CD4-positive, alpha-beta memory T cell (primary cell): ENCODE data around the gene ACER2. TPM values are rescaled to one million over a fixed set of nuclear protein-coding genes. Genes with fewer than 3 reads are reported as not detected.
"Not testable (repeated sequence)": the region's sequence is repeated elsewhere in the genome, so short reads cannot be mapped to it uniquely, and the experiment has no call there.

ENCODE experiments used
- CTCF ChIA-PET: fragments of 350-600 bp; sonication (Branson Sonifier 250); formaldehyde crosslinking; loops from one replicate; lab custom pipeline; 2021; ENCODE audit warnings: inconsistent platforms; ENCODE audit not compliant: partially characterized antibody; lab: Charles Lee
- POLR2A ChIA-PET: fragments of 350-600 bp; sonication (Branson Sonifier 250); formaldehyde crosslinking; loops from one replicate; lab custom pipeline; 2021; ENCODE audit not compliant: partially characterized antibody; lab: Charles Lee
- DNase-seq, 5 donors: peaks; one replicate each; pipeline versions ENCODE4 v3.0.0 to v3.0.0-alpha.2; 2020 to 2022; ENCODE audit warnings: mixed read lengths in 1 of 5
- H3K27ac ChIP-seq: one replicate; pipeline ENCODE4 v1.7.0; 2013; ENCODE audit warnings: low read depth, low read length
- H3K27me3 ChIP-seq: 2 replicates; pipeline ENCODE4 v1.7.0; 2013; ENCODE audit warnings: mild to moderate bottlenecking, low read length, moderate library complexity; ENCODE audit not compliant: insufficient read depth
- H3K36me3 ChIP-seq: 2 replicates; pipeline ENCODE4 v1.7.0; 2013; ENCODE audit warnings: mild to moderate bottlenecking, low read length, moderate library complexity; ENCODE audit not compliant: insufficient read depth
- H3K4me1 ChIP-seq: 2 replicates; pipeline ENCODE4 v1.7.0; 2013; ENCODE audit warnings: mild to moderate bottlenecking, low read length, moderate library complexity; ENCODE audit not compliant: insufficient read depth
- H3K4me3 ChIP-seq, 2 donors: one replicate each; pipeline ENCODE4 v1.7.0; 2013; ENCODE audit warnings: low read length in 2 of 2, mild to moderate bottlenecking in 1 of 2
- H3K9me3 ChIP-seq, 2 donors: one replicate each; pipeline ENCODE4 v1.7.0; 2013; ENCODE audit warnings: low read length in 2 of 2, control low read depth in 1 of 2; ENCODE audit not compliant: control insufficient read depth in 1 of 2
- H3K27ac Mint-ChIP-seq, 7 donors: one replicate each; pipeline ENCODE4 v1.8.0; 2020 to 2021; ENCODE audit warnings: mixed read lengths in 7 of 7, mild to moderate bottlenecking in 6 of 7, inconsistent platforms in 3 of 7, moderate library complexity in 3 of 7
- H3K27me3 Mint-ChIP-seq, 2 donors: one replicate each; pipeline ENCODE4 v1.8.0; 2020 to 2021; ENCODE audit warnings: mixed read lengths in 2 of 2
- H3K36me3 Mint-ChIP-seq, 2 donors: one replicate each; pipeline ENCODE4 v1.8.0; 2020 to 2021; ENCODE audit warnings: mixed read lengths in 2 of 2, inconsistent platforms in 1 of 2, mild to moderate bottlenecking in 1 of 2
- H3K4me1 Mint-ChIP-seq, 4 donors: one replicate each; pipeline ENCODE4 v1.8.0; 2020 to 2021; ENCODE audit warnings: mixed read lengths in 4 of 4, mild to moderate bottlenecking in 1 of 4
- H3K4me3 Mint-ChIP-seq, 8 donors: one replicate each; pipeline ENCODE4 v1.8.0; 2020 to 2021; ENCODE audit warnings: mixed read lengths in 8 of 8, mild to moderate bottlenecking in 7 of 8, moderate library complexity in 6 of 8, inconsistent platforms in 3 of 8
- H3K9me3 Mint-ChIP-seq, 8 donors: one replicate each; pipeline ENCODE4 v1.8.0; 2020 to 2021; ENCODE audit warnings: mixed read lengths in 8 of 8, mild to moderate bottlenecking in 5 of 8, inconsistent platforms in 3 of 8, moderate library complexity in 1 of 8
- intact Hi-C: fragments of 100-400 bp; cut with micrococcal nuclease; formaldehyde crosslinking; loops from one replicate; pipeline ENCODE4 v1.15.1; 2023
- polyA plus RNA-seq, 2 donors: library from polyadenylated mRNA; unstranded; fragments of 300-500 nt; fragmentation: Illumina TruSeq; gene quantifications; one replicate each; pipeline ENCODE4 v1.2.3, GENCODE V29; 2021
- total RNA-seq, 2 experiments: library from RNA; stranded (reverse); gene quantifications; one replicate each; pipeline ENCODE4 v1.2.3, GENCODE V29; 2021

Gene ACER2
- total and polyA plus RNA-seq, 4 experiments from 2014 or later: 0.54 to 6.0 (median 3.5) TPM

DNA sequence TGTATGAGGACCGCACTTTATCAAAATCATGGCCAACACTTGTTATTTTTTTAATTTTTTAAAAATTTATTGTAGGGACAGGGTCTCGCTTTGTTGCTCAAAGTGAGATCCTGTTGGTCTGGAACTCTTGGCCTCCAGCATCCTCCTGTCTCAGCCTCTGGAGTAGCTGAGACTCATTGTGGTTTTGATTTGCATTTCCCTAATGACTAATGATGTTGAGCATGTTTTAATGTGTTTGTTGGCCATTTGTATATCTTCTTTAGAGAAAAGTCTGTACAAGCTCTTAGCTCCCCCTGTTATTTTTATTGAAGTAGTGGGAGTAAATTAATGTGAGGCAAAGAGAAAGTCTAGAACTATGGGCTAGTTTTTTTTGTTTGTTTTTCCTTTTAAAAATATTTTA lies 27.2 kb upstream of the ACER2 start:
- ChIA-PET POLR2A (interaction anchor here (0.9 kb wide), 1 partner anchor 333 kb away, joined by 3 read pairs; the partner anchor contains the start of gene RRAGA), CTCF (no interaction called here)
- no peak for DNase-seq
- Mint-ChIP-seq H3K27ac (peak overlapping the region in 4 of 7 donors; percentile 48 to 99 (median 98)), H3K27me3 (no peaks in the 10 kb centered on the region), H3K9me3 (peaks cover 0 to 5% (median 0%) of the 10 kb centered on the region in 8 donors), H3K4me3 (peak overlapping the region in 1 of 8 donors; percentile 98), H3K4me1 (peaks cover 36 to 44% (median 40%) of the 10 kb centered on the region in 4 donors), H3K36me3 (peaks cover 26 to 33% of the 10 kb centered on the region in 2 donors)
- peaks cover 36% of the 10 kb centered on the region for H3K4me1 ChIP-seq
- intact Hi-C loops: loop anchor here (5.0 to 10.0 kb wide), 2 partner anchors 57 to 1241 kb away; partner anchors contain the start of gene MLLT3
- H3K4me3 ChIP-seq: no peak overlapping the region
- no peak overlapping the region for H3K27ac ChIP-seq
- no peaks in the 10 kb centered on the region for H3K27me3 ChIP-seq
- no peaks in the 10 kb centered on the region for H3K9me3 ChIP-seq
- peaks cover 25% of the 10 kb centered on the region for H3K36me3 ChIP-seq

DNA sequence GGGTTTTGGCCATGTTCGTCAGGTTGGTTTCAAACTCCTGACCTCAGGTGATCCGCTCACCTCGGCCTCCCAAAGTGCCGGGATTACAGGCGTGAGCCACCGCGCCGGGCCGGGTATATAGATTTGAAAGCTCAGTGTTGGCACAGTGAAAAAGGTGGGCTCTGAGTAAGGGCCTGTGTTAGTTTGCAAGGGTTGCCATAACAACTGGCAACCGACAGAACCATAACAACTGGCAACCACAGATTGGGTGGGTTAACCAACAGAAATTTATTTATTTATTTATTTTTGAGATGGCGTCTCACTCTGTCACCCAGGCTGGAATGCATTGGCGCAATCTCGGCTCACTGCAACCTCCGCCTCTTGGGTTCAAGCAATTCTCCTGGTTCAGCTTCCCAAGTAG lies 23.6 kb upstream of the ACER2 start:
- H3K27me3 ChIP-seq, H3K4me1 ChIP-seq, H3K27me3 Mint-ChIP-seq, H3K9me3 Mint-ChIP-seq, H3K9me3 ChIP-seq, H3K36me3 Mint-ChIP-seq, H3K4me3 Mint-ChIP-seq, H3K27ac Mint-ChIP-seq, DNase-seq, POLR2A ChIA-PET, H3K4me3 ChIP-seq, H3K27ac ChIP-seq, H3K36me3 ChIP-seq: not testable (repeated sequence)
- peaks cover 9 to 11% (median 10%) of the 10 kb centered on the region in 4 donors for H3K4me1 Mint-ChIP-seq
- intact Hi-C loops: loop anchor here (10.0 kb wide), 1 partner anchor 60 kb away; no protein-coding TSS in a partner anchor
- CTCF ChIA-PET: interaction anchor here (1.2 to 1.6 kb wide), 2 partner anchors 79 to 336 kb away, joined by 3 to 5 read pairs; partner anchors contain the start of gene RRAGA

DNA sequence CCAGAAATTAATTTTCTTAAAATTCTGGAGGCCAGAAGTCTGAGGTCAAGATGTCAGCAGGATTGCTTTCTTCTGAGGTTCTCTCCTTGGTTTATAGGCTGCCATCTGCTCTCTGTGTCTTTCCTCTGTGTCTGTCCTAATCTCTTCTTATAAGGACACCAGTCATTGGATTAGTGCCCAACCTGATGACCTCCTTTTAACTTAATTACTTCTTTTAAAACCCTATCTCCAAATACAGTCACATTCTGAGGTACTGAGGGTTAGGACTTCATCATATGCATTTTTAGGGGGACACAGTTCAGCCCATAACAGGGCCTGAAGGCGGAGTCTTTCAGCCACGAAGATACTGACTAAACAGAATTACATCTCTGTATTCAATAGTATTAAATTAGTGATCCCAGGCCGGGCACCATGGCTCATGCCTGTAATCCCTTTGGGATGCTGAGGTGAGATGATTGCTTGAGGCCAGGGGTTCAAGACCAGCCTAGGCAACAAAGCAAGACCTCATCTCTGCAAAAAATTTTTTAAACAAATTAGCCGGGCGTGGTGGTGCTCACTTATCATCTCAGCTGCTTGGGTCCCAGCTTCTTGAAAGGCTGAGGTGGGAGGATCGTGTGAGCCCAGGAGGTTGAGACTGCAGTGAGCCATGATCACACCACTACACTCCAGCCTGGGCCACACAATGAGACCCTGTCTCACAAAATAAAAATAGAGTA lies 22.9 kb upstream of the ACER2 start:
- peak overlapping the region in 1 of 8 donors; percentile 17 for H3K4me3 Mint-ChIP-seq
- Histone ChIP-seq H3K4me1 (peaks cover 3% of the 10 kb centered on the region), H3K9me3 (no peaks in the 10 kb centered on the region), H3K27ac (no peak overlapping the region), H3K4me3 (no peak overlapping the region), H3K27me3 (no peaks in the 10 kb centered on the region), H3K36me3 (no peaks in the 10 kb centered on the region)
- peaks cover 4 to 7% of the 10 kb centered on the region in 2 donors for H3K27me3 Mint-ChIP-seq
- intact Hi-C loops: loop anchor here (10.0 kb wide), 1 partner anchor 61 kb away; no protein-coding TSS in a partner anchor
- ChIA-PET POLR2A (no interaction called here), CTCF (no interaction called here)
- DNase-seq: no peak
- H3K27ac Mint-ChIP-seq: peak overlapping the region in 1 of 7 donors; percentile 14
- H3K36me3 Mint-ChIP-seq: no peaks in the 10 kb centered on the region
- H3K9me3 Mint-ChIP-seq: peaks cover 0 to 3% (median 0%) of the 10 kb centered on the region in 8 donors
- peaks cover 4 to 6% (median 4%) of the 10 kb centered on the region in 4 donors for H3K4me1 Mint-ChIP-seq

DNA sequence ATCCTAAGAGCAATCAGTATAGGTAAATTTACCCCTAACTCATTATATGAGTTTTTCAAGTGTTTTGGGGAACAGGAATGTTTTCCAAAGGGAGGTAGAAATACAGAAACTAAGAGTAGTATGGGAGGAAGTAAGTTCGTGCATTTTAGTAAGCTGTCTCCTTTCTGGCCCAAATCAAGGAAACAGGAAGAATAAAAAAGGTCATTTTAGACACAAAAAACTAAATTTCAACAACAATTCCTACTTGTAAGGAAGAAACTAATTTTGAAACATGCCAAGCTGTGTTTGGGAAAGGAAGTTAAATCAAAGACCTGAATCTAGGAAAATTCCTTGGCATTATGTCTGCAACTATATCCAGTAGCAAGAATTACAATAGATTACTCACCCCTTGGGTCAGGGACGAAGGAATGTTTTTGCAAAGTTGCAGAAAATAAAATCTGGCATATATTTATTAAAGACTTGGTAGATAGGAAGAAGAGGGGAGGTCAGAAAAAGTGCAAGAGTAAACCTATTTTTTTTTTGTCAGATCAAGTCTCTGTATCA lies 22.2 kb upstream of the ACER2 start:
- peak overlapping the region in 1 of 8 donors; percentile 17 for H3K4me3 Mint-ChIP-seq
- intact Hi-C loops: loop anchor here (10.0 kb wide), 1 partner anchor 62 kb away; no protein-coding TSS in a partner anchor
- Histone ChIP-seq H3K4me1 (no peaks in the 10 kb centered on the region), H3K9me3 (no peaks in the 10 kb centered on the region), H3K27ac (no peak overlapping the region), H3K4me3 (no peak overlapping the region), H3K27me3 (no peaks in the 10 kb centered on the region), H3K36me3 (no peaks in the 10 kb centered on the region)
- DNase-seq: no peak
- peaks cover 0 to 3% (median 0%) of the 10 kb centered on the region in 8 donors for H3K9me3 Mint-ChIP-seq
- ChIA-PET CTCF (no interaction called here), POLR2A (no interaction called here)
- peaks cover 4 to 7% of the 10 kb centered on the region in 2 donors for H3K27me3 Mint-ChIP-seq
- peaks cover 0 to 2% (median 0%) of the 10 kb centered on the region in 4 donors for H3K4me1 Mint-ChIP-seq
- H3K36me3 Mint-ChIP-seq: no peaks in the 10 kb centered on the region
- H3K27ac Mint-ChIP-seq: peak overlapping the region in 1 of 7 donors; percentile 14

DNA sequence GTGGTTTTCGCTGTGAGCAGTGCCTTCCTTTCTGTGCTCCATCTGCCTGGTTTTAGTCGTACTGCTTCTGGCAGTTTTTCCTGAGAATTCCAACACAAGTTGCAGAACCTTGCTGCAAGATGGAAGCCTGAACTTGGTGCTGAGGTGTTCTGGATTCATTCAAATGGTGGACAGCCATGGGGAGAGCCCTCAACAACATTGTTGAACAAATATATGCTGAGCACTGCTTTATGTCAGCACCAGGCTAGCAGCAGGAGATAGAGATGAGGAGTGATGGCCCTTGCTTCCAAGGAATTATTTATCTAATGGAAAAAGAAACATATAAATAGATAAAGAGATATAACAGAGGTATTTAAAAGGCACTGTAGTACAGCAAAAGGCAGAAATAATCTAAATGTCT lies 21.5 kb upstream of the ACER2 start:
- Mint-ChIP-seq H3K36me3 (no peaks in the 10 kb centered on the region), H3K27ac (no peak overlapping the region), H3K4me1 (no peaks in the 10 kb centered on the region), H3K27me3 (peaks cover 4 to 7% of the 10 kb centered on the region in 2 donors), H3K4me3 (no peak overlapping the region), H3K9me3 (peaks cover 0 to 3% (median 0%) of the 10 kb centered on the region in 8 donors)
- Histone ChIP-seq H3K27me3 (no peaks in the 10 kb centered on the region), H3K9me3 (no peaks in the 10 kb centered on the region), H3K36me3 (no peaks in the 10 kb centered on the region), H3K4me3 (no peak overlapping the region), H3K4me1 (no peaks in the 10 kb centered on the region), H3K27ac (no peak overlapping the region)
- POLR2A ChIA-PET: no interaction called here
- intact Hi-C loops: loop anchor here (10.0 kb wide), 1 partner anchor 63 kb away; no protein-coding TSS in a partner anchor
- DNase-seq: no peak
- CTCF ChIA-PET: no interaction called here

DNA sequence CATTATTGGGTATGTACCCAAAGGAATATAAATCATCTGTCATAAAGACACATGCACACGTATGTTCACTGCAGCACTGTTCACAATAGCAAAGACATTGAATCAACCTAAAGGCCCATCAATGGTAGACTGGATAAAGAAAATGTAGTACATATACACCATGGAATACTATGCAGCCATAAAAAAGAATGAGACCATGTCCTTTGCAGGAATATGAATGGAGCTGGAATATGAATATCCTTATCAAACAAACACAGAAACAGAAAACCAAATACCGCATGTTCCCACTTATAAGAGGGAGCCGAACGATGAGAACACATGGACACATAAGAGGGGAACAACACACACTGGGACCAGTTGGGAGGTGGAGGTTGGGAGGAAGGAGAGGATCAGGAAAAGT lies 19.3 kb upstream of the ACER2 start:
- not testable (repeated sequence) for H3K36me3 ChIP-seq, H3K4me3 ChIP-seq, H3K4me1 Mint-ChIP-seq, H3K36me3 Mint-ChIP-seq, H3K27me3 Mint-ChIP-seq, H3K27ac ChIP-seq, H3K9me3 Mint-ChIP-seq, H3K27ac Mint-ChIP-seq, DNase-seq, H3K9me3 ChIP-seq, H3K27me3 ChIP-seq, H3K4me3 Mint-ChIP-seq, H3K4me1 ChIP-seq
- ChIA-PET CTCF (interaction anchor here (2.3 kb wide), 1 partner anchor 75 kb away, joined by 10 read pairs; no protein-coding TSS in a partner anchor), POLR2A (interaction anchor here (1.3 kb wide), 1 partner anchor 9 kb away, joined by 6 read pairs; the partner anchor contains the start of gene RPS6)
- intact Hi-C loops: loop anchor here (10.0 kb wide), 1 partner anchor 65 kb away; no protein-coding TSS in a partner anchor

DNA sequence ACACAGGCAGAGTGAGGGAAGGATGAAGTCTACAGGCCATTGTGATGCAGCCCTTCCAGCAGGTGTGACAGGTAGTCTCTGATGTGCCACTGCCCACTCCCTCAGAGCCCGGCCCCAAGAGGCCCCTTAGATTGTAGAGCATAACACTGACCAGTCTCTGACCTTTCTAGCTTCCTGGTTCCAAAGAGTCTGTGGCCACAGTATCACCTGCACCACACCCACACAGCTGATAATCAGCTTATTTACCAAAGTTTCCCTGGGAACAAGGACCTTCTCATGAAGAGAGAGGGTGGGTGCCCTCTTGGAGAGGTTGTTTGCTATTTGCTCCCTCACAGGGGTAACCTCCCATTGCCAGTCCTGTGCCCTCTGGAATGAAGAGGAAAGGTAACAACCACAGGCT lies 11.0 kb upstream of the ACER2 start:
- no peak for DNase-seq
- H3K4me3 Mint-ChIP-seq: no peak overlapping the region
- Histone ChIP-seq H3K9me3 (no peaks in the 10 kb centered on the region), H3K27me3 (no peaks in the 10 kb centered on the region), H3K27ac (no peak overlapping the region), H3K4me3 (no peak overlapping the region), H3K36me3 (no peaks in the 10 kb centered on the region), H3K4me1 (no peaks in the 10 kb centered on the region)
- intact Hi-C loops: no loop called here
- no peaks in the 10 kb centered on the region for H3K27me3 Mint-ChIP-seq
- H3K27ac Mint-ChIP-seq: peak overlapping the region in 1 of 7 donors; percentile 48
- no peaks in the 10 kb centered on the region for H3K9me3 Mint-ChIP-seq
- ChIA-PET CTCF (interaction anchor here (1.8 kb wide), 1 partner anchor 67 kb away, joined by 5 read pairs; no protein-coding TSS in a partner anchor), POLR2A (no interaction called here)
- no peaks in the 10 kb centered on the region for H3K36me3 Mint-ChIP-seq
- peaks cover 0 to 11% (median under 1%) of the 10 kb centered on the region in 4 donors for H3K4me1 Mint-ChIP-seq
